ENCODE measurements around the gene WIPF3.

The WIPF3 gene

GRCh38 chr7:29900745-29901144 lies 94.4 kb downstream of the WIPF3 start (continued):
- TF ChIP-seq TSHZ2 (CRISPR knock-in tag; IDR thresholded peaks at IDR 0.05) = no peak

GRCh38 chr7:29906200-29907022 lies 100.1 kb downstream of the WIPF3 start:
- TF ChIP-seq ZFP3 (CRISPR knock-in tag; IDR thresholded peaks at IDR 0.05) (no peak), POU6F1 (CRISPR knock-in tag; IDR thresholded peaks at IDR 0.05; ENCODE audit: borderline replicate concordance, low read depth) (no peak), PATZ1 (CRISPR knock-in tag; IDR thresholded peaks at IDR 0.05; ENCODE audit: borderline replicate concordance) (no peak), CSRNP3 (CRISPR knock-in tag; IDR thresholded peaks at IDR 0.05) (no peak), ZFP30 (CRISPR knock-in tag; IDR thresholded peaks at IDR 0.05) (no peak), PPARA (CRISPR knock-in tag; IDR thresholded peaks at IDR 0.05; ENCODE audit: borderline replicate concordance) (no peak), ZNF8 (CRISPR knock-in tag; IDR thresholded peaks at IDR 0.05) (no peak), CSDC2 (CRISPR knock-in tag; IDR thresholded peaks at IDR 0.05) (no peak), TOX (CRISPR knock-in tag; IDR thresholded peaks at IDR 0.05; ENCODE audit: borderline replicate concordance) (no peak), ZC3H10 (CRISPR knock-in tag; IDR thresholded peaks at IDR 0.05) (no peak), RARB (CRISPR knock-in tag; IDR thresholded peaks at IDR 0.05) (no peak)
- no peak for ATAC-seq

- ATAC-seq = no peak
- TF ChIP-seq TOX (CRISPR knock-in tag; IDR thresholded peaks at IDR 0.05; ENCODE audit: borderline replicate concordance) (no peak), POU6F1 (CRISPR knock-in tag; IDR thresholded peaks at IDR 0.05; ENCODE audit: borderline replicate concordance, low read depth) (no peak), PATZ1 (CRISPR knock-in tag; IDR thresholded peaks at IDR 0.05; ENCODE audit: borderline replicate concordance) (no peak), BACH2 (CRISPR knock-in tag; IDR thresholded peaks at IDR 0.05; ENCODE audit: borderline replicate concordance) (no peak), ZFP3 (CRISPR knock-in tag; IDR thresholded peaks at IDR 0.05) (no peak), RARB (CRISPR knock-in tag; IDR thresholded peaks at IDR 0.05) (no peak), GLIS3 (CRISPR knock-in tag; IDR thresholded peaks at IDR 0.05) (no peak), CSRNP3 (CRISPR knock-in tag; IDR thresholded peaks at IDR 0.05) (no peak), ESRRG (CRISPR knock-in tag; IDR thresholded peaks at IDR 0.05) (no peak), PPARA (CRISPR knock-in tag; IDR thresholded peaks at IDR 0.05; ENCODE audit: borderline replicate concordance) (no peak), CSDC2 (CRISPR knock-in tag; IDR thresholded peaks at IDR 0.05) (no peak), OSR1 (CRISPR knock-in tag; IDR thresholded peaks at IDR 0.05) (no peak)
These were observed 107.9 kb downstream of the WIPF3 start for GRCh38 chr7:29914180-29914579.

All from SK-N-SH treated with all-trans-retinoic acid at 6 μM for 48 hours (cell line).